ENCODE measurements around the gene ANKRD30A. TPM values are rescaled to one million over a fixed set of nuclear protein-coding genes. Genes with fewer than 3 reads are reported as not detected.

Gene ANKRD30A
- total RNA-seq, 1 donor from 2014 or later, result not detected

GRCh38 chr10:37314350-37314749, 189.0 kb downstream of the ANKRD30A start:
- H3K4me1 Mint-ChIP-seq, result no peaks in the 10 kb centered on the region
- DNase-seq (ENCODE audit: low read depth, low spot score), result no peak
- peaks cover 9% of the 10 kb centered on the region for H3K36me3 Mint-ChIP-seq (ENCODE audit: low read depth)
- no peak for TF ChIP-seq CTCF (conservative IDR thresholded peaks at IDR 0.05)
- H3K27ac Mint-ChIP-seq (ENCODE audit: unreplicated experiment), result no peak overlapping the region
- H3K4me3 Mint-ChIP-seq, result no peak overlapping the region
- peaks cover 15% of the 10 kb centered on the region for H3K9me3 Mint-ChIP-seq
- no peaks in the 10 kb centered on the region for H3K27me3 Mint-ChIP-seq (ENCODE audit: low read depth)

- no peak for DNase-seq (ENCODE audit: low read depth, low spot score)
- Mint-ChIP-seq H3K27me3 (ENCODE audit: low read depth) (no peaks in the 10 kb centered on the region), H3K36me3 (ENCODE audit: low read depth) (peaks cover 9% of the 10 kb centered on the region), H3K9me3 (peaks cover 15% of the 10 kb centered on the region), H3K4me1 (no peaks in the 10 kb centered on the region), H3K27ac (ENCODE audit: unreplicated experiment) (no peak overlapping the region), H3K4me3 (no peak overlapping the region)
- TF ChIP-seq CTCF (conservative IDR thresholded peaks at IDR 0.05), result no peak
Observed at GRCh38 chr10:37314862-37315261, 189.5 kb downstream of the ANKRD30A start.

- Mint-ChIP-seq H3K4me1 (no peaks in the 10 kb centered on the region), H3K27ac (ENCODE audit: unreplicated experiment) (no peak overlapping the region), H3K36me3 (ENCODE audit: low read depth) (peaks cover 8% of the 10 kb centered on the region), H3K4me3 (no peak overlapping the region), H3K27me3 (ENCODE audit: low read depth) (no peaks in the 10 kb centered on the region), H3K9me3 (peaks cover 13% of the 10 kb centered on the region)
- TF ChIP-seq CTCF (conservative IDR thresholded peaks at IDR 0.05), result no peak
- DNase-seq (ENCODE audit: low read depth, low spot score), result no peak
Observed at GRCh38 chr10:37344413-37344812, 219.0 kb downstream of the ANKRD30A start.

GRCh38 chr10:37379991-37380390, 254.6 kb downstream of the ANKRD30A start:
- H3K4me1 Mint-ChIP-seq, result no peaks in the 10 kb centered on the region
- H3K4me3 Mint-ChIP-seq, result no peak overlapping the region
- H3K36me3 Mint-ChIP-seq (ENCODE audit: low read depth), result peaks cover 3% of the 10 kb centered on the region
- DNase-seq (ENCODE audit: low read depth, low spot score), result no peak
- TF ChIP-seq CTCF (conservative IDR thresholded peaks at IDR 0.05), result no peak
- no peak overlapping the region for H3K27ac Mint-ChIP-seq (ENCODE audit: unreplicated experiment)
- H3K27me3 Mint-ChIP-seq (ENCODE audit: low read depth), result no peaks in the 10 kb centered on the region
- H3K9me3 Mint-ChIP-seq, result peaks cover 19% of the 10 kb centered on the region

GRCh38 chr10:37381271-37381670, 255.9 kb downstream of the ANKRD30A start:
- Mint-ChIP-seq H3K4me3 (no peak overlapping the region), H3K27me3 (ENCODE audit: low read depth) (no peaks in the 10 kb centered on the region), H3K36me3 (ENCODE audit: low read depth) (peaks cover 5% of the 10 kb centered on the region), H3K27ac (ENCODE audit: unreplicated experiment) (no peak overlapping the region), H3K9me3 (peaks cover 18% of the 10 kb centered on the region), H3K4me1 (no peaks in the 10 kb centered on the region)
- TF ChIP-seq CTCF (conservative IDR thresholded peaks at IDR 0.05), result no peak
- DNase-seq (ENCODE audit: low read depth, low spot score), result no peak

- Mint-ChIP-seq H3K27ac (ENCODE audit: unreplicated experiment) (no peak overlapping the region), H3K4me1 (no peaks in the 10 kb centered on the region), H3K9me3 (peaks cover 17% of the 10 kb centered on the region), H3K36me3 (ENCODE audit: low read depth) (peaks cover 6% of the 10 kb centered on the region), H3K27me3 (ENCODE audit: low read depth) (no peaks in the 10 kb centered on the region), H3K4me3 (no peak overlapping the region)
- DNase-seq (ENCODE audit: low read depth, low spot score), result no peak
- no peak for TF ChIP-seq CTCF (conservative IDR thresholded peaks at IDR 0.05)
Observed at GRCh38 chr10:37384923-37385322, 259.5 kb downstream of the ANKRD30A start.
